ENCODE measurements around the gene HACL1. TPM values are rescaled to one million over a fixed set of nuclear protein-coding genes. Genes with fewer than 3 reads are reported as not detected.
A peak's percentile ranks its signal among the peaks of the same experiment; 100 is the strongest.

HACL1 gene
- total RNA-seq: 10 to 100 TPM; 19.3 to 27.0 (median 22.0) TPM

DNA sequence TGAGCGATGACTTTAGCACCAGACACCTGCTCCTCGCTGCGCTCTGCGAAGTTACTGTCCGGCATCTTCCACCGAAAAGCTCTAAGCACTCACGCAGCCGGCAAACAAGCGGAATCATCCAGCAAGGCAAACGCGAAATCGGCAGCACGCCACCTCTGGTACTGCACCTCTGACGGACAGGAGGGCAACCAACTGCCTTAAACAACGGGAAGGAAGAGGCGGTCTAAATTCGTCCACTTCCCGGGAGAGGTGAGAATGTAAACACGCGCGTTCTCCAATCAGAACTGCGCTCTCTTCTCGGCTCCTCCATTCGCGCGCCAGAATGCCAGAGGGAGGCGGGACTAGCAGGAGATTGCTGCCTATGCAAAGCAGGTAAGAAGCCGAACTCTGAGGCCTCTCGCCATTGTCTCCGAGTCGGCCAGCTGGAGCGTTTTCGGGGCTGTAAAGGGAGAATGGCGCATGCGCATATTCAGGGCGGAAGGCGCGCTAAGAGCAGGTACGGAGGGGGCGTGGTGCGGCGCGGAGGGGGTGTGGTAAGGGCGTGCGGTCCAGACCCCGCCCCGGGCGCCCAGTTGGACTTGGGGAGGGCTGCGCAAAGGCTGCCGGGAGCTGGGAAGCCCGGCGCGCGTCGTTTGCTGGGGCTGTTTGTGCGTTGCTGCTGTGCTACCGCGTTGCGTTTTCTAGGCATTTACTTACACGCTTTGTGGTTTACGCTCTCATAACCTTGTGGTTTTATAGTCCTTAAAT, at the start of gene HACL1, which contains the start of gene BTD:
Gene HACL1, minus strand, starts transcription at position 171 of the 747 bp plus-strand sequence. Its CDS starts 106 bp downstream, at position 65.
Gene BTD, plus strand, starts transcription at position 347 of the 747 bp plus-strand sequence. CDS start 33,695 bp downstream, outside the sequence.
- H3K4me1 ChIP-seq: peaks cover 21 to 55% (median 43%) of the 10 kb centered on the region in 4 donors
- H3K4me3 ChIP-seq: peak within 1 kb of the TSS; percentile 78 to 95 (median 78)
- intact Hi-C loops (cut with DNase I): no loop called here
- 0% methylated on average over 30 of the region's 61 CpGs for WGBS
- H3K9me3 ChIP-seq: no peaks in the 10 kb centered on the region
- TF ChIP-seq POLR2A (IDR thresholded peaks at IDR 0.05; ENCODE audit: low read depth): no peak
- TF ChIP-seq CTCF (IDR thresholded peaks at IDR 0.05): peak in 2 of 3 experiments; percentile 21 to 35
- TF ChIP-seq EP300 (IDR thresholded peaks at IDR 0.05): no peak
- TF ChIP-seq POLR2AphosphoS5 (IDR thresholded peaks at IDR 0.05): peak; percentile 90 to 94
- peaks cover 15 to 31% (median 25%) of the 10 kb centered on the region in 4 donors for H3K36me3 ChIP-seq
- DNase-seq (ENCODE audit: extremely low spot score): peak; percentile 99
- H3K27ac ChIP-seq (replicated peaks in 1 of 4): peak within 1 kb of the TSS; percentile 87 to 92 (median 88)
- no peaks in the 10 kb centered on the region for H3K27me3 ChIP-seq

GRCh38 chr3:15649858-15650257, 48.5 kb upstream of the HACL1 start:
- Histone ChIP-seq H3K36me3 (no peaks in the 10 kb centered on the region), H3K4me3 (no peak overlapping the region), H3K27me3 (no peaks in the 10 kb centered on the region), H3K27ac (replicated peaks in 1 of 4) (no peak overlapping the region), H3K4me1 (peaks cover 24 to 52% (median 45%) of the 10 kb centered on the region in 4 donors), H3K9me3 (no peaks in the 10 kb centered on the region)
- WGBS: 94% methylated on average over 5 of the region's 5 CpGs
- intact Hi-C loops (cut with DNase I): no loop called here
- TF ChIP-seq POLR2A (IDR thresholded peaks at IDR 0.05; ENCODE audit: low read depth) (no peak), EP300 (IDR thresholded peaks at IDR 0.05) (no peak), CTCF (IDR thresholded peaks at IDR 0.05) (no peak)
- DNase-seq (ENCODE audit: extremely low spot score): no peak

DNA sequence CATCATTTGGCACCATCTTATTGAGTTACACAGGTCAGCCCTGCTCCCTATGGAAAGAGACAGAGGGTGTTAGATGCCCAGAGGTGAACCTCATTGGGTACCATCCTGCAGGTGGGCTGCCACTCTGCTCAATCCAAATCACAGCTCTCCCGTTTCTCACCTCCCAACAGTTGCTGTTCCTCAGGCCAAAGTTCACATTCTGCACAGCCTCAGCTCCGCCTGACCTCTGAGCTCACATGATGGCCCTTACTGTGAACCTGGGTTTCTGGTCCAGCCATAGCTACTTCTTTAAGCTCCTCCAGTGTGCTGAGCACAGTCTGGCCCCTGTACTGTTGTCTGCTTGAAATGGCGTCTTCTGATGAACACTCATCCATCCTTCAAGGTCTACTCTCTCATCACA, 48.0 kb upstream of the HACL1 start:
- Histone ChIP-seq H3K27ac (replicated peaks in 1 of 4) (no peak overlapping the region), H3K9me3 (no peaks in the 10 kb centered on the region), H3K27me3 (no peaks in the 10 kb centered on the region), H3K4me3 (no peak overlapping the region), H3K4me1 (peaks cover 24 to 52% (median 46%) of the 10 kb centered on the region in 4 donors), H3K36me3 (peaks cover 0 to 4% (median 3%) of the 10 kb centered on the region in 4 donors)
- intact Hi-C loops (cut with DNase I): no loop called here
- TF ChIP-seq POLR2A (IDR thresholded peaks at IDR 0.05; ENCODE audit: low read depth) (no peak), POLR2AphosphoS5 (IDR thresholded peaks at IDR 0.05) (no peak), EP300 (IDR thresholded peaks at IDR 0.05) (no peak), CTCF (IDR thresholded peaks at IDR 0.05) (no peak)
- DNase-seq (ENCODE audit: extremely low spot score): no peak
- 92% methylated on average over 3 of the region's 3 CpGs for WGBS

DNA sequence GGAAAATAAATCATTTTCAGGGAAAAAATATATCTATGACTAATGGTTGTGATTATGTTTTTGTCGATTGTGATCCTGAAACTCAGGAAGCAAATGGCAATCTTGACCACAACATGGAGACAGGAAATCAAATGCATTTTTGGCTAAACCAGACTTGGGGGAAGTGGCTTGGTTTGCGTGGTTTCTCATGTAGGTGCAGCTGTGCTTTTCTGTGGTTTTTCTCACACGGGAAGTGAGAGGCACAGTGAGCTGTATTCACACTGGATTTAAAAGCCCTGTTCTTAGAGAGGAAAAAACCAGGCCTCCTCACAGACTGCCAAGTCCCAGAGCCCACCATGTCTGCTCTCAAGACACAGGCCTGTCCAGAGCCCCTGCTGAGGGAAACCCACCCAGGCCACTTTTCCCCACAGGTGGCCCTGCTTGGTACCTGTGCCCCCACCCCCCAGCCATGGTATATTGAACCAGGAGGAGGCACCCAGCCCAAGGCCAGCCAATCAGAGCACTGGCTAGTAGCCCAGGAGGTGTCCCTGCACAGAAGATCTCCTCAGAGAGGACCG, 46.3 kb upstream of the HACL1 start:
- no peaks in the 10 kb centered on the region for H3K9me3 ChIP-seq
- H3K4me1 ChIP-seq: peaks cover 24 to 39% (median 37%) of the 10 kb centered on the region in 4 donors
- H3K27ac ChIP-seq (replicated peaks in 1 of 4): peak overlapping the region; percentile 76 to 87 (median 81)
- H3K36me3 ChIP-seq: peaks cover 0 to 8% (median 5%) of the 10 kb centered on the region in 4 donors
- no peaks in the 10 kb centered on the region for H3K27me3 ChIP-seq
- DNase-seq (ENCODE audit: extremely low spot score): no peak
- 33% methylated on average over 4 of the region's 4 CpGs for WGBS
- no peak overlapping the region for H3K4me3 ChIP-seq
- intact Hi-C loops (cut with DNase I): no loop called here
- TF ChIP-seq POLR2A (IDR thresholded peaks at IDR 0.05; ENCODE audit: low read depth): no peak
- no peak for TF ChIP-seq POLR2AphosphoS5 (IDR thresholded peaks at IDR 0.05)
- TF ChIP-seq CTCF (IDR thresholded peaks at IDR 0.05): no peak
- TF ChIP-seq EP300 (IDR thresholded peaks at IDR 0.05): no peak
